NCI-H526 (cell line): Measurements from ENCODE around the gene SFN.
"Not testable (repeated sequence)": the region's sequence is repeated elsewhere in the genome, so short reads cannot be mapped to it uniquely, and the experiment has no call there.

Experiments used
- DNase-seq, 2 experiments: peaks; one replicate each; lab custom pipeline; 2025; lab: John Stamatoyannopoulos, UW

The SFN gene

GRCh38 chr1:26839339-26839722 lies 23.6 kb upstream of the SFN start:
- DNase-seq: no peak

- DNase-seq: no peak
Observed at GRCh38 chr1:26839779-26840178, 23.2 kb upstream of the SFN start.

- no peak for DNase-seq
Observed at GRCh38 chr1:26844424-26845196, 18.3 kb upstream of the SFN start.

GRCh38 chr1:26847826-26848225 lies 15.1 kb upstream of the SFN start:
- not testable (repeated sequence) for DNase-seq

GRCh38 chr1:26848499-26848898 lies 14.4 kb upstream of the SFN start:
- DNase-seq: no peak

- no peak for DNase-seq
Observed at GRCh38 chr1:26848941-26849774, 13.8 kb upstream of the SFN start.

GRCh38 chr1:26851106-26851684 lies 11.8 kb upstream of the SFN start:
- no peak for DNase-seq

- DNase-seq: no peak
Observed at GRCh38 chr1:26852701-26853100, 10.2 kb upstream of the SFN start.

GRCh38 chr1:26853156-26853555 lies 9.8 kb upstream of the SFN start:
- peak; percentile 35 to 80 for DNase-seq

- no peak for DNase-seq
Observed at GRCh38 chr1:26853600-26853999, 9.3 kb upstream of the SFN start.

- DNase-seq: peak in 1 of 2 experiments; percentile 44
Observed at GRCh38 chr1:26854906-26855305, 8.0 kb upstream of the SFN start.

GRCh38 chr1:26855636-26856035 lies 7.3 kb upstream of the SFN start:
- DNase-seq: no peak

GRCh38 chr1:26856181-26856580 lies 6.8 kb upstream of the SFN start:
- DNase-seq: no peak

GRCh38 chr1:26856604-26857469 lies 6.1 kb upstream of the SFN start:
- no peak for DNase-seq

GRCh38 chr1:26857473-26858060 lies 5.4 kb upstream of the SFN start:
- no peak for DNase-seq

- no peak for DNase-seq
Observed at GRCh38 chr1:26858160-26858559, 4.8 kb upstream of the SFN start.

- no peak for DNase-seq
Observed at GRCh38 chr1:26858891-26859640, 3.9 kb upstream of the SFN start.

- DNase-seq: no peak
Observed at GRCh38 chr1:26861286-26861701, 1.7 kb upstream of the SFN start.

GRCh38 chr1:26861889-26862378 lies 1.0 kb upstream of the SFN start:
- DNase-seq: no peak

GRCh38 chr1:26863685-26864077 lies 732 bp downstream of the SFN start:
- DNase-seq: no peak
